ENCODE data around the gene EMP1. TPM values are rescaled to one million over a fixed set of nuclear protein-coding genes. Genes with fewer than 3 reads are reported as not detected.

EMP1 gene
- total RNA-seq, 1 donor from 2014 or later: 125 TPM

- DNase-seq: no peak
Measured at GRCh38 chr12:13198241-13198640, 1.7 kb downstream of the EMP1 start.

- peak; percentile 38 for DNase-seq
Measured at GRCh38 chr12:13198876-13199275, 2.4 kb downstream of the EMP1 start.

- DNase-seq: peak; percentile 12
Measured at GRCh38 chr12:13199592-13199991, 3.1 kb downstream of the EMP1 start.

DNA sequence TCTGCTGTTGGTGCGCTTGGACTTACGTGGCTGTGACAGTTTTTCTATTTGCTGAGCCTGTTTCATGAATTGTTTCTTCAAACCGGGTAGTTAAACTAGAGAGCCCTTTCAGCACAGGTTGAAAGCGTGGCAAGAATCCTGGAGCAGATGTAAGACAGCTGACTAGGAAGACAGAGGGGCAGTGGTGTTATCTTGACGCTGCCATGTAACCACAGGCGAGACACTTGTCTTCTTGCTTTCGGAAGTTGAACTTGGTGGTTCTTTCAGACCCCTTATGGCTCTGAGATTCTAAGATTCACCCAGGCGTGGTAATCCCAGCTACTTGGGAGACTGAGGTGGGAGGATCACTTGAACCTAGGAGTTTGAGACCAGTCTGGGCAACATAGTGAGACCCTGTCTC lies 4.3 kb downstream of the EMP1 start:
- DNase-seq: no peak

GRCh38 chr12:13203034-13203922 lies 6.8 kb downstream of the EMP1 start:
- peak; percentile 49 for DNase-seq

- DNase-seq: no peak
Measured at GRCh38 chr12:13204428-13204827, 7.9 kb downstream of the EMP1 start.

DNA sequence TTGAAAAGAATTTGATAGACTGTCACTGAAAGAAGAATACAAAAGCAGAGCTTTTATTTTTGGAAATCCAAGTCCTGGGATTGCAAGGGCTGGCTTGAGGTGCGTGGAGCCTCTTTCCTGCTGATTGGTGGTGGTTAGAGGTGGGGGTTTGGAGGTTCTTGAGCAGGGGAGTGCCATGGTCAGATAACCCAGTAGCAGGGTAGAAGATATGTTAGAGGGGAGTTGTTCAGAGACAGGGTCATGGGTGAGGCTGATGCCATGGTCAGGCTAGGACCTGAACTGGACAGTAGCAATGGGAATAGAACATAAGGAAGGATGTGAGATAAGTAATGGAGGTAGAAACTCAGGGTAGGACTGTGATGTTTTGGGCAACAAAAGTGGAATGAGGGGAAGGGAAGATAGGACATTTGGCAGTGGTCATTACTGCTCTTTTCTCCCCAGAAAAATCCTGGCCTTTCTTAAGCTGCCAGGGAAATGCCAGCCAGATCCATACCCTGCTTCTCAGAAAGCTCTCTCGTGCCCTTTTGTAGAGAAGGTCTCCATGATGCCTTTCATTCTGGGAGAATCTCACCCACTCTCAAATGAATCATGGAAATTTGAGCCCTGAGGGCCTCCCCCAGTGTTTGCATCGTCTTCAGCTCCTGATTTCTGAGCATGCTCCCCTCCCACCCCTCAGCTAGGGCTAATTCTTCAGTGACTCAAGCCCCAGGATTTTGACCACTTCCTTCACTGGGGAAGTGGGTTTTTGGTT lies 9.5 kb downstream of the EMP1 start:
- peak; percentile 51 for DNase-seq

GRCh38 chr12:13206560-13206897 lies 10.0 kb downstream of the EMP1 start:
- no peak for DNase-seq

- DNase-seq: no peak
Measured at GRCh38 chr12:13208533-13209435, 12.3 kb downstream of the EMP1 start.

DNA sequence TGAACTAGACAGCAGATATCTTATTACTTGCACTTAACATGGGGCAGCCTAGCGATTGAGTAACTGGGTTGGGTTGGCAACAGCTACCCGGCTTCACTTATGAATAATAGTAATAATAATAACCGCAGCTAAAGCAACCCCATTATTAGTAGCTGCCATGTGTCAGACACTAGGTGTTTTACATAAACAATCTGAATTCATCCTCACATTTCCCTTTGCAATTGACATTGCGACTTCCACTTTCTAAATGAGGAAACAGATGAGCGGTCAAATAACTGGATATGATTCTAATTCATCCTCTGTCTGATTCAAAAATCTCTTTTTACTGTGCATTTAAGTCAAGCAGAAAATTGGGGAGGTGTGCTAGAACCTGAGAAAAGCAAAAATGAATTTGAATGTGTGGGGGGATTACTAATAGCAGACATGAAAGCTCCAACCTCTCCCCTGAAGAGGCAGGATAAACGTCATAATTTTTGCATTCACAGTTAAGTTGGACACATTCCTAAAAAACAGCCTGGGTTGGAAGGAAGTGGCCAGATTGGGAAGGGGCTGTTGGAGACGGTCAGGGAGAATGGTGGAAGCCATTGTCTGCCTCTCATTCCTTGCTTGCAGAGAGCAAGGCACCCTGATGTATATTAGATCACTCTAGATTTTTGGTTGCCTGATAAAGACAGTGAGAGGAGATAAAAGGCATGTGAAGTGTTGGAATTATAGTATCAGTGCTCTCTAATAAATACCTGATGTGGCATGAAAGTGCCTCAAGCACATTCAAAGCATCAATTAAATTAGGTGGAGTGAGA lies 13.1 kb downstream of the EMP1 start:
- no peak for DNase-seq

GRCh38 chr12:13210236-13211190 lies 14.0 kb downstream of the EMP1 start:
- no peak for DNase-seq

GRCh38 chr12:13211191-13211858 lies 14.8 kb downstream of the EMP1 start:
- DNase-seq: no peak

- peak; percentile 76 for DNase-seq
Measured at GRCh38 chr12:13211859-13212664, 15.5 kb downstream of the EMP1 start.

DNA sequence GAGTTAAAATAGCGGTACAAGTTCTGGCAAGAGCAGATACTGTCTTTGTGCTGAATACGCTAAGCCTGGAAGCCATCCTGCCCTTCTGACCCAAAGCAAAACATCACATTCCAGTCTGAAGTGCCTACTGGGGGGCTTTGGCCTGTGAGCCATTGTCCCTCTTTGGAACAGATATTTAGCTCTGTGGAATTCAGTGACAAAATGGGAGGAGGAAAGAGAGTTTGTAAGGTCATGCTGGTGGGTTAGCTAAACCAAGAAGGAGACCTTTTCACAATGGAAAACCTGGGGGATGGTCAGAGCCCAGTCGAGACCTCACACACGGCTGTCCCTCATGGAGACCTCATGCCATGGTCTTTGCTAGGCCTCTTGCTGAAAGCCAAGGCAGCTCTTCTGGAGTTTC lies 18.5 kb downstream of the EMP1 start:
- DNase-seq: no peak

- no peak for DNase-seq
Measured at GRCh38 chr12:13218641-13219040, 22.1 kb downstream of the EMP1 start.

- DNase-seq: no peak
Measured at GRCh38 chr12:13219320-13219719, 22.8 kb downstream of the EMP1 start.

DNA sequence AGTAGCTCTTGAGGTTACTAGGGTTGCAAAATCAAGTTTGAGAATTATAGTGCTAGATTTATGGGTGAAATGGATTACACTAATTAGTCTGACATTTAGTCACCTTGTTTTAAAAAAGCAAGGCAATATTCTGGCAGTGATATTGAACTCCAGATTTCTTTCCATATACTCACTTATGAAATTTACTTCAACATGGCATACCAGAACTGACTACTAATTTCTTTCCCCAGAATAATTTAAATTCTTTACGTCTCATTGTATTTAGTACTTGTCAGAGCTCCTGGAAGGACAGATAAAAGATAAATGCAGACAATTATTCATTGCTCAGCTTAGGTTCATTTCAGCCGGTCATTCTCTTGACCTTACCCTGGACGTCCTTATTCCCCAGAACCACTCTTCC lies 24.3 kb downstream of the EMP1 start:
- no peak for DNase-seq

GRCh38 chr12:13222076-13222475 lies 25.6 kb downstream of the EMP1 start:
- DNase-seq: no peak

- peak; percentile 38 for DNase-seq
Measured at GRCh38 chr12:13223179-13223804, 26.8 kb downstream of the EMP1 start.
